GM10248 (cell line): ENCODE results near the gene HAND2.
A peak's percentile ranks its signal among the peaks of the same experiment; 100 is the strongest.

Experiments
- CTCF ChIA-PET: fragments of 300-600 bp; sonication (Branson Sonifier 250); formaldehyde crosslinking; extraction: SDS; loops from one replicate; lab custom pipeline; 2021; ENCODE audit warnings: antibody characterized with exemption; lab: Yijun Ruan, JAX
- POLR2A ChIA-PET: fragments of 350-650 bp; sonication (Branson Sonifier 250); formaldehyde crosslinking; extraction: SDS; loops from one replicate; lab custom pipeline; 2020; ENCODE audit warnings: antibody characterized with exemption; lab: Yijun Ruan, JAX
- DNase-seq: peaks from one replicate; pipeline ENCODE4 v3.0.0; 2012; ENCODE audit errors: extremely low spot score
- TF ChIP-seq, protein P1 (sequence below): IDR thresholded peaks from 2 replicates; pipeline ENCODE4 v1.5.1; 2012; ENCODE audit warnings: mild to moderate bottlenecking, low read depth; ENCODE audit errors: extremely low read depth, missing control alignments, control extremely low read depth

HAND2 gene

GRCh38 chr4:173509036-173510001 is 20.7 kb downstream of the HAND2 start:
- ChIA-PET CTCF (interaction anchor here (1.3 to 3.7 kb wide), 2 partner anchors 15 to 481 kb away, joined by 4 to 13 read pairs; no protein-coding TSS in a partner anchor), POLR2A (no interaction called here)
- TF ChIP-seq, protein P1, sequence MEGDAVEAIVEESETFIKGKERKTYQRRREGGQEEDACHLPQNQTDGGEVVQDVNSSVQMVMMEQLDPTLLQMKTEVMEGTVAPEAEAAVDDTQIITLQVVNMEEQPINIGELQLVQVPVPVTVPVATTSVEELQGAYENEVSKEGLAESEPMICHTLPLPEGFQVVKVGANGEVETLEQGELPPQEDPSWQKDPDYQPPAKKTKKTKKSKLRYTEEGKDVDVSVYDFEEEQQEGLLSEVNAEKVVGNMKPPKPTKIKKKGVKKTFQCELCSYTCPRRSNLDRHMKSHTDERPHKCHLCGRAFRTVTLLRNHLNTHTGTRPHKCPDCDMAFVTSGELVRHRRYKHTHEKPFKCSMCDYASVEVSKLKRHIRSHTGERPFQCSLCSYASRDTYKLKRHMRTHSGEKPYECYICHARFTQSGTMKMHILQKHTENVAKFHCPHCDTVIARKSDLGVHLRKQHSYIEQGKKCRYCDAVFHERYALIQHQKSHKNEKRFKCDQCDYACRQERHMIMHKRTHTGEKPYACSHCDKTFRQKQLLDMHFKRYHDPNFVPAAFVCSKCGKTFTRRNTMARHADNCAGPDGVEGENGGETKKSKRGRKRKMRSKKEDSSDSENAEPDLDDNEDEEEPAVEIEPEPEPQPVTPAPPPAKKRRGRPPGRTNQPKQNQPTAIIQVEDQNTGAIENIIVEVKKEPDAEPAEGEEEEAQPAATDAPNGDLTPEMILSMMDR = no peak
- no peak for DNase-seq

DNA sequence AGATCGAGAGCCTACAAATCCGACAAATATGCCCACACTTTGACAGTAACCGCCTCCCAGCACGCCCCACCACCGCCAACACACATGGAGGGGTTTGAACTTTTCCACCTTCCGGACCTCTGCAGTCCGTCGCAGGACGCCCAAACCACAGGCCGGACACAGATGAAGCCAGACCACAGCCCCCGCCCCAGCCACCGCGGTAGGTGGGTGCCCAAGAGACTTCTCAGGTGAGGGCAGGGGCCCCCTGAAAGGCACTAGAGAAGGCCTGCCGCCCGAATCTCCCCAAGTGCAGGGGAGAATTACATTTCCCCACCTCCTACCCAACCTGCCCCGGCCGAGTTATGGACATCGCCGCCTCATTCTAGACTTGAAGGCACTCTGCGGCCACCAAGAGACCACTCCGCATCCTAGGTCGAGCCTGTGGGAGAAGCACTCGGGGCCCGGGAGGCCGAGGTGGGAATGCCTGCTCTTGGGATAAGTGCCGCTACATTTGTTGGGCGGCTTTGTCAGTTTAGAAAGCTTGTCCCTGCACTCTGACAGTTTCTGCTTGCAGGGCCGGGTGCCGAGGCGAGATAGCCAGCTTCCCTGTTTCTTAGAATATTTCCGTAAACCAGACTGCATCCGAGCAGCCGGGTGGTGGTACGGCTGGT is 21.5 kb downstream of the HAND2 start:
- TF ChIP-seq, protein P1 = no peak
- ChIA-PET POLR2A (no interaction called here), CTCF (interaction anchor here (1.3 to 3.7 kb wide), 2 partner anchors 14 to 482 kb away, joined by 4 to 13 read pairs; no protein-coding TSS in a partner anchor)
- no peak for DNase-seq

GRCh38 chr4:173507471-173508385 is 22.3 kb downstream of the HAND2 start:
- CTCF ChIA-PET = interaction anchor here (1.1 to 3.7 kb wide), 5 partner anchors 14 to 646 kb away, joined by 3 to 13 read pairs (median 5); no protein-coding TSS in a partner anchor
- DNase-seq = peak; percentile 25
- POLR2A ChIA-PET = no interaction called here
- TF ChIP-seq, protein P1 = no peak

GRCh38 chr4:173506597-173507211 is 23.3 kb downstream of the HAND2 start:
- TF ChIP-seq, protein P1 = no peak
- CTCF ChIA-PET = interaction anchor here (0.8 to 3.5 kb wide), 18 partner anchors 8 to 813 kb away, joined by 3 to 19 read pairs (median 5); no protein-coding TSS in a partner anchor
- DNase-seq = peak; percentile 34
- POLR2A ChIA-PET = no interaction called here

GRCh38 chr4:173505924-173506518 is 24.0 kb downstream of the HAND2 start:
- CTCF ChIA-PET = interaction anchor here (0.8 to 3.5 kb wide), 33 partner anchors 9 to 814 kb away, joined by 3 to 19 read pairs (median 4); no protein-coding TSS in a partner anchor

More at GRCh38 chr4:173505924-173506518, 24.0 kb downstream of the HAND2 start:
- peak; percentile 79 for DNase-seq
- POLR2A ChIA-PET = no interaction called here
- TF ChIP-seq, protein P1 = peak; percentile 81
